HG03103 (cell line): ENCODE results near the gene TRPC5OS.

Experiments used
- ATAC-seq: cut with Tn5 transposase; IDR thresholded peaks from one replicate; pipeline ENCODE4 v1.9.1; 2021; ENCODE audit warnings: low read depth; ENCODE audit not compliant: unreplicated experiment

The TRPC5OS gene

DNA sequence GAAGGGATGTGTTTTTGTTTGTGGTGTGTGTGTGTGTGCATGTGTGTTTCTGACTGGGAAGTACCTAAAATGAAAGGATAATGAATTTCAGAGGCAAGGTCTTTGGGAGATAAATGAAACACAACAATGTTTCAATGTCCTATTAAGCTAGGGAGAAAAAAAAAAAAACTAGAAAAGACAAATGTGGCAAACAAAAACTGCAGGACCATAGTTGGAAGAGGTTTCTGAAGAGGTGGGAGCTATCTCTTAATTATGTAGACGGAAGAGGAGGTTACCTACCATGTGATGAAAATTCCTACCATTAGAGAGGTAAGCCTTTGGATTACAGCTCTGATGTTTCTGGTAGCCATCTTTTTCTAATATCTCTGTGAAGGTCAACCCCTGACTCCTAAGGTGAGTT lies at the start of gene TRPC5OS:
Gene TRPC5OS, plus strand, starts transcription at position 301 of the 400 bp plus-strand sequence. CDS start 25,669 bp downstream, outside the sequence.
- ATAC-seq: no peak

GRCh38 chrX:111829345-111829744 lies 46.6 kb upstream of the TRPC5OS start:
- no peak for ATAC-seq

DNA sequence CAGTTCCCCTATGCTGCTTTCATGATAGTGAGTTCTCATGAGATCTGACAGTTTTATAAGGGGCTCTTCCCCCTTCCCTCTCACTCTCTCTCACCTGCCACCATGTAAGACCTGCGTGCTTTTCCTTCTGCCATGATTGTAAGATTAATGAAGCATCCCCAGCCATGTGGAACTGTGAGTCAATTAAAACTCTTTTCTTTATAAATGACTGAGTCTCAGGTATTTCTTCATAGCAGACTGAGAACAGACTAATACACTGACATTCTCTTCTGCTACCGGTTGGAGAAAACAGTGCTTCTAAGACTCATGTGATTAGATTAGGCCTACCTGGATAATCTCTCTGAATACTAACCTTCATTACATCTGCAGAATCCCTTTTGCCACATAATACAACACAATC lies 45.4 kb upstream of the TRPC5OS start:
- no peak for ATAC-seq

GRCh38 chrX:111831343-111831742 lies 44.6 kb upstream of the TRPC5OS start:
- no peak for ATAC-seq

GRCh38 chrX:111837197-111837596 lies 38.8 kb upstream of the TRPC5OS start:
- no peak for ATAC-seq

DNA sequence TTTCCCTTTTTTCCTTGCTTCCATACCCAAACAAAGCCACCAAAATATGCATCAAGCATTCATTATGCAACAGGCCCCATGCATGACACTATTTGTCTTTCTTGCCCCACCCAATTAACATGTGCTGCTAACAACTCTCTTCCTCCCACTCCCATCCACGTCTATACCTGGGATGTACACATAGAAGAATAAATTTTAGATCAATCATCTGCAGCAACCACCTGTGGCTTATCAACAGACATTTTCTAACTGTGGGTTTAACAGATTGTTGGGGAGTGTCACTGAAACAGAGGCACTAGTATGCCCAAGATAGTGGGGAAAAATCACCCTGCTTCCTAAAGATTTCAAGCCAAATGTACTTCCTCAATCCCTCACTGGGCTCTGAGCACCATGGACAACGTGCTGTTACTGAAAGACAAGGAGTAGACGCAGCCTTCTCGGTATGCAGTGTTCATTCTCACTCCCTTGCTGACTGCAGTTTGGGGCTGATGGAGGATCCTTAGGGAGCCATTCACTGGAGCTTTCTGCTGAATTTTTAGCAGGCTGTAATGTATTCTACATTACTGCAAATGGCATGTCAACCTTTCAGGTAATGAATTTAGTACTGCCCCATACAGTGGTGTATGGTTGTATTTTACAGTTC lies 28.4 kb upstream of the TRPC5OS start:
- ATAC-seq: no peak

DNA sequence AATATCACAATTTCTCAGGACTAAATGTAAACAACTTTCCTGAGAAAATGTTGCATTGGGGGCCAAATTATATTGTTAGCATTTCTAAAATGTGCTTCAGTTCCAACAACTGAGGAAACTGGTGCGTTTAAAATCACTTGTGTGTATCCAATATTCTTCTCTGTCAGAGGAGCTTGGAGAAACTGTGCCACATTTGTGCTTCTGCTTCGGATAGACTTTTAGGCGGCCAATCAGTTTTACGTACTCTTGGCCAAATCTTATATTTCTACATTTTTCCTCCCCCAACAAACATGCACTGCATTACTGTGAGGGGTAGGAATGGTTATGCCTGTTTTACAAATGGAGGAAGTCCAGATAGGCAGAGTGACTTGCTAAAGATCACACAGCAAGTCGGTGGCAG lies 27.4 kb upstream of the TRPC5OS start:
- ATAC-seq: no peak

- no peak for ATAC-seq
Measured at GRCh38 chrX:111850975-111851374, 25.0 kb upstream of the TRPC5OS start.

GRCh38 chrX:111854556-111855490 lies 21.2 kb upstream of the TRPC5OS start:
- ATAC-seq: no peak

DNA sequence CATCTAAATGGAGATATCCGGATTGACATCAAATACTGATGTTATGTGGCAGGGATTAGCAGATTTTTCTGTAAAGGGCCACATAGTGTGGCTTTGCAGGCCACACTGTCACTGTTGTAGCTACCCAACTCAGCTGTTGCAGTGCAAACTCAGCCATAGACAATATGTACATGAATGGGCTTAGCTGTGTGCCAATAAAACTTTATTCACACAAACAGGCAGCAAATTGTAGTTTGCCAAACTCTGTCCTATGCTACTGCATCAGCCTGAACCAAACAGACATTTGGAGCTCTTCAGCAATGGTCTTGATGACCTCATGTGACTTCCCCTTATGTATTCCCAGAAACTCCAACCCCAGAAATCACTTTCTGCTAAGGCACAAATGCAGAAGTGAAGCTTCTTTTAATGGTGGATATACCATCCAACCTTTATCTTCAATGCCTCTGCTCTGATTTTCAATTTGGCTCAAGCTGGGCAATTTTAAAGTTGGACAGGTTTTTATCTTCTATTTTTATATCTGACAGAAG lies 18.4 kb upstream of the TRPC5OS start:
- no peak for ATAC-seq

- ATAC-seq: no peak
Measured at GRCh38 chrX:111861605-111862004, 14.4 kb upstream of the TRPC5OS start.

DNA sequence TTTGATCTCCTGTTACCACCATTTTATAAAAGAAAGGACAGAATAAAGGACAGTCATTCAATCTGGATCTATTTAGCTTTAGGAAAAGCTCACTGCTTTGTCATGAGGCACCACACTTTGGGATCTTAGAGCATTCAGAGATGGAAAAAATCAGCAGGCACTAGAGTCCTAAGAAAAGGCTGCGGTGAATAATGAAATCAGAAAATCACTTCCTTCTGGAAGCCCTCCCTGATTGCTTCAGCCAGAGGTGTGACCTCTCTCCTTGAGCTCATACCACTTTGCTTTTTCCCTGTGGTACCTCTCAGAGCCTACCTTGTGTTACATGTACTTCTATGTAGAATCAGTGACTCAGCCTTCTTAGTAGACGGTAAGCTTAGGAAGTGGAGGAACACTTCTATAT lies 8.7 kb upstream of the TRPC5OS start:
- no peak for ATAC-seq

- peak; percentile 53 for ATAC-seq
Measured at GRCh38 chrX:111868726-111869638, 7.0 kb upstream of the TRPC5OS start.

DNA sequence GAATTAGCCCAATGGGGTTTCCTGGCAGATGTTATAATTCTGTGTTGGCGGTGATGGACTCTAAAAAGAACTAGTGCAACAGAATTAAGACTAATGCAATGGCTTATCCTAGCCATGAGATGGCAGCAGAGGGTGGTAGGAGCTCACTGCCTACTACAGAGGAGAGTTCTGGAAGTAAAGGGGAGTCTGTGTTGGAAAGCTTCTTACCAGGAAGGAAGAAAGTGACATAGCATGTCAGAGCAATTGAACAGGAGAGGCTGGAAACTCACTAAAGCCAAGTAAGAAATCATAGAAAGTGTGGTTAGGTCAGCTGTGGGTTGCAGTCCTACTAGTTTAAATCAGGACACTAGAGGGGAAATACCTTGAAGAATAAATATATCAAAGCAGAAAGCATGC lies 6.3 kb upstream of the TRPC5OS start:
- ATAC-seq: peak; percentile 76

- ATAC-seq: no peak
Measured at GRCh38 chrX:111874241-111874640, 1.7 kb upstream of the TRPC5OS start.

DNA sequence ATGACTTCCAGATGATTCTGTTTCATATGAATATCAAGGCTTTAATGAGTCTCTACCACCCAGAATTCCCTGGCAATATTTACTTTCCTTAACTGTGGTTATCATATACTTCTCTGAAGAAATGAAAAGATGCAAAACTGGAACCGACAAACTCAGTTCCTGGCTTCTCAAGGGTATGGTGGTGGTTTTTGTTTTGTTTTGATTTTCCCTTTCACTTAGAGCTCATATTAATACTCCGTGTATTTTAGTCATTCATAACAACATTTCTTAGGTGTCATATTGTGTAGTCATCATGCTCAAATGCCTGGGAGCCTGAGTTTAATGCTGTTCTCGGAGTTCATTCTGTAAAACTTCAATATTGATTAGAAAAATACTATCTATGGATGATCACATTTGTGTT lies 665 bp downstream of the TRPC5OS start:
- ATAC-seq: no peak

GRCh38 chrX:111877681-111878080 lies 1.7 kb downstream of the TRPC5OS start:
- no peak for ATAC-seq

GRCh38 chrX:111880735-111881134 lies 4.8 kb downstream of the TRPC5OS start:
- no peak for ATAC-seq

- no peak for ATAC-seq
Measured at GRCh38 chrX:111881715-111882114, 5.7 kb downstream of the TRPC5OS start.

GRCh38 chrX:111886678-111887077 lies 10.7 kb downstream of the TRPC5OS start:
- ATAC-seq: no peak

DNA sequence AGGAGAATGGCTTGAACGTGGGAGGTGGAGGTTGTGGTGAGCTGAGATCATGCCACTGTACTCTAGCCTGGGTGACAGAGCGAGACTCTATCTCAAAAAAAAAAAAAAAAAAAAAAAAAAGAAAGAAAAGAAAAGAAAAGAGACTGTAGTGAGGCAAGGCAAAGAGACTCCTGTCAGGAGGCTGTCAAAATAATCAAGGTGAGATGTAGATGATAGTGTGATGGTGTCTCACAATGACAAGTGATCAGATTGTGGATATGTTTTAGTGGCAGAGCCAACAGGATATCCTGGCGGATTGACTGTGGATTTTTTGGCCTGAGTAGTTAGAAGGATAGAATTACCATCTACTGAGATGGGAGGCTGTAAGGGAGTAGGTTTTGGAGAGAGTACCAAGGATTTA lies 12.6 kb downstream of the TRPC5OS start:
- no peak for ATAC-seq
